Stomach (tissue), 9 donors: Measurements from ENCODE around the gene SSRP1. TPM values are rescaled to one million over a fixed set of nuclear protein-coding genes. Genes with fewer than 3 reads are reported as not detected.
"Not testable (repeated sequence)": the region's sequence is repeated elsewhere in the genome, so short reads cannot be mapped to it uniquely, and the experiment has no call there.

ENCODE experiments used
- DNase-seq, 2 donors: peaks; one replicate each; pipeline versions ENCODE4 v3.0.0 to v3.0.0-alpha.2; 2013 to 2019
- H3K27ac ChIP-seq, 5 donors: fragments of 200-600 bp in 4 of 5; sonication (generic) in 4 of 5; one replicate each; pipeline ENCODE4 v1.5.1; 2013 to 2019; ENCODE audit warnings: mild to moderate bottlenecking in 1 of 5, moderate library complexity in 1 of 5
- H3K27me3 ChIP-seq, 3 donors: fragments of 200-600 bp; sonication (generic); one replicate each; pipeline ENCODE4 v1.5.1; 2017 to 2019; ENCODE audit warnings: mixed run types in 1 of 3
- H3K36me3 ChIP-seq, 4 donors: fragments of 200-600 bp; sonication (generic); 1 replicate in 3 of 4; 2 replicates in 1 of 4; pipeline ENCODE4 v1.5.1; 2016 to 2019
- H3K4me1 ChIP-seq, 4 donors: fragments of 200-600 bp; sonication (generic); one replicate each; pipeline ENCODE4 v1.5.1; 2016 to 2019
- H3K4me3 ChIP-seq, 4 donors: fragments of 200-600 bp; sonication (generic) in 3 of 4; one replicate each; pipeline ENCODE4 v1.5.1; 2016 to 2019; ENCODE audit warnings: mild to moderate bottlenecking in 1 of 4
- H3K9me3 ChIP-seq, 4 donors: fragments of 200-600 bp; sonication (generic); one replicate each; pipeline ENCODE4 v1.5.1; 2016 to 2019
- EP300 ChIP-seq: sonication (generic); formaldehyde crosslinking; IDR thresholded peaks from one replicate; pipeline ENCODE4 v1.6.1; 2017; ENCODE audit warnings: antibody characterized with exemption
- POLR2A ChIP-seq, 4 donors: fragments of 450-650 bp; IDR thresholded peaks; one replicate each; pipeline ENCODE4 v1.6.1; 2016; ENCODE audit warnings: antibody characterized with exemption in 4 of 4, control low read depth in 2 of 4, mild to moderate bottlenecking in 1 of 4, moderate library complexity in 1 of 4
- POLR2AphosphoS5 ChIP-seq, 3 donors: sonication (generic); formaldehyde crosslinking; IDR thresholded peaks; one replicate each; pipeline ENCODE4 v1.6.1; 2016; ENCODE audit warnings: antibody characterized with exemption in 3 of 3
- WGBS, 5 donors: extraction: QIAGEN DNeasy Blood & Tissue Kit in 3 of 5; methylation state at CpG; one replicate each; pipeline versions ENCODE4 v1.1.5 to v1.1.7; 2013 to 2018; 5-methylcytosine and 5-hydroxymethylcytosine counted together
- intact Hi-C: fragments of 100-400 bp; cut with DNase I; formaldehyde crosslinking; loops from one replicate; pipeline ENCODE4 v1.15.1; 2023; ENCODE audit warnings: low total_unique reads
- polyA plus RNA-seq, 3 donors: library from polyadenylated mRNA; stranded (reverse); fragments of 200-250 nt; gene quantifications; one replicate each; pipeline ENCODE4 v1.2.3, GENCODE V29; 2013
- total RNA-seq, 5 donors: library from RNA; depleted of rRNA; stranded (reverse); fragments of >200 nt; gene quantifications; one replicate each; pipeline versions ENCODE4 v1.1.0 to v1.2.3, GENCODE V29; 2014 to 2016
- TF ChIP-seq, protein P1 (sequence below), 7 experiments: fragments of 450-650 bp in 4 of 7; fragments of 200-600 bp in 3 of 7; sonication (generic) in 3 of 7; IDR thresholded peaks; one replicate each; pipeline ENCODE4 v1.5.1; 2016 to 2019; ENCODE audit warnings: antibody characterized with exemption in 7 of 7, control low read depth in 2 of 7, mild to moderate bottlenecking in 1 of 7
- donor health status: healthy with polysubstance abuse.
- donor health status: Bipolar disorder and iron deficiency.
- donor health status: healthy.

Gene SSRP1
- total and polyA plus RNA-seq, 8 donors = 15.8 to 62.9 (median 47.1) TPM

DNA sequence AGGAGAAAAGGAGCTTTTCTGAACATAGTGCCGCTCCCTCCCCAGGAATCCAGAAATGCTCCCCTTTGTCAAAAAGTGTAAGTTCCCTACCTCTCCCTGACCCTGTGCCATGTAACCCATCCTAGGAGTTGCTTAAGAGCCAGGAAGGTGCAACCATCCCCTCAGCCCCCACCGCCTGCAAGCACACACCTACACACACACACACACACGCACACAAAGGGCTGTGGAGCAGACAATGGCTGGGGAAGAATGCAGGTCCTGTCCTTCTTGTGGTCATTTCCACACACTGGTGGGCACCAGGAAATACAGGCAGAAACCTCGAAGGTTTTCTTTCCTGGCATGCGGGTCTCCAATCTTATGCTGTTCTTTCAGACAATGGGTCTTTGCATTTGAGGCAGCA lies 3.6 kb upstream of the SSRP1 start:
- WGBS, 5 donors = 69 to 79% (median 74%) methylated on average over 5 of the region's 5 CpGs
- no peak overlapping the region for H3K4me3 ChIP-seq

DNA sequence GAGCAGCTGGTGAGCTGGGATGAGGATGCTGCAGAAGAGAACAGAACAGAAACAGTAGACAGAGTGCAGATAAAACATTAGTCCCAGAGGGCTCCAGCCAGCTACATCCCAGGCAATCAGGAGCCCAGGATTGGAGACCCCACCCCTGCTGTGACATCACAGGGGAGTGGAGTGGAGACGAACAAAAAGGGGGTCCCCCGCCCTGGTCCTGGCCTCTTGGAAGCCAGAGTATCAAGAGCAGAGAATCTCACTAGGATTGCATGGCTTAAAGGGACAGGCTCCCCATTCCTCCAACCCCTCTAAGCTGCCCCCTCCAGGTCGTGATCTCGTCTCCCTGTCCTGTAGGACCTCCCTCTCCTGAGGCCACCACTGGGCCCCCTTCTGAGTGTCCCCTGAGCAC lies 2.5 kb upstream of the SSRP1 start, which contains the start of gene P2RX3:
P2RX3 (plus strand) TSS at position 211 of the 400 bp plus-strand sequence. CDS start 199 bp downstream, outside the sequence.
- H3K36me3 ChIP-seq = peaks cover 3 to 12% (median 8%) of the 10 kb centered on the region in 4 donors
- H3K4me3 ChIP-seq = no peak within 1 kb of the TSS
- H3K27ac ChIP-seq = no peak within 1 kb of the TSS
- DNase-seq = peak in 1 of 2 donors; percentile 85
- TF ChIP-seq EP300 = no peak
- TF ChIP-seq POLR2A (IDR thresholded peaks at IDR 0.05) = no peak
- peaks cover 19 to 29% (median 24%) of the 10 kb centered on the region in 4 donors for H3K4me1 ChIP-seq
- no peaks in the 10 kb centered on the region for H3K27me3 ChIP-seq
- WGBS, 5 donors = 35 to 50% (median 42%) methylated on average over 4 of the region's 4 CpGs
- intact Hi-C loops = no loop called here
- no peaks in the 10 kb centered on the region for H3K9me3 ChIP-seq

More for the DNA sequence above, 3.6 kb upstream of the SSRP1 start:
- Histone ChIP-seq H3K27ac (no peak overlapping the region), H3K36me3 (peaks cover 0 to under 1% (median 0%) of the 10 kb centered on the region in 4 donors), H3K9me3 (no peaks in the 10 kb centered on the region), H3K27me3 (no peaks in the 10 kb centered on the region), H3K4me1 (peaks cover 15 to 17% (median 16%) of the 10 kb centered on the region in 4 donors)
- TF ChIP-seq POLR2A (IDR thresholded peaks at IDR 0.05) (no peak), EP300 (no peak), POLR2AphosphoS5 (IDR thresholded peaks at IDR 0.05) (no peak)
- TF ChIP-seq, protein P1, sequence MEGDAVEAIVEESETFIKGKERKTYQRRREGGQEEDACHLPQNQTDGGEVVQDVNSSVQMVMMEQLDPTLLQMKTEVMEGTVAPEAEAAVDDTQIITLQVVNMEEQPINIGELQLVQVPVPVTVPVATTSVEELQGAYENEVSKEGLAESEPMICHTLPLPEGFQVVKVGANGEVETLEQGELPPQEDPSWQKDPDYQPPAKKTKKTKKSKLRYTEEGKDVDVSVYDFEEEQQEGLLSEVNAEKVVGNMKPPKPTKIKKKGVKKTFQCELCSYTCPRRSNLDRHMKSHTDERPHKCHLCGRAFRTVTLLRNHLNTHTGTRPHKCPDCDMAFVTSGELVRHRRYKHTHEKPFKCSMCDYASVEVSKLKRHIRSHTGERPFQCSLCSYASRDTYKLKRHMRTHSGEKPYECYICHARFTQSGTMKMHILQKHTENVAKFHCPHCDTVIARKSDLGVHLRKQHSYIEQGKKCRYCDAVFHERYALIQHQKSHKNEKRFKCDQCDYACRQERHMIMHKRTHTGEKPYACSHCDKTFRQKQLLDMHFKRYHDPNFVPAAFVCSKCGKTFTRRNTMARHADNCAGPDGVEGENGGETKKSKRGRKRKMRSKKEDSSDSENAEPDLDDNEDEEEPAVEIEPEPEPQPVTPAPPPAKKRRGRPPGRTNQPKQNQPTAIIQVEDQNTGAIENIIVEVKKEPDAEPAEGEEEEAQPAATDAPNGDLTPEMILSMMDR (IDR thresholded peaks at IDR 0.05) = no peak
- DNase-seq = no peak
- intact Hi-C loops = no loop called here

DNA sequence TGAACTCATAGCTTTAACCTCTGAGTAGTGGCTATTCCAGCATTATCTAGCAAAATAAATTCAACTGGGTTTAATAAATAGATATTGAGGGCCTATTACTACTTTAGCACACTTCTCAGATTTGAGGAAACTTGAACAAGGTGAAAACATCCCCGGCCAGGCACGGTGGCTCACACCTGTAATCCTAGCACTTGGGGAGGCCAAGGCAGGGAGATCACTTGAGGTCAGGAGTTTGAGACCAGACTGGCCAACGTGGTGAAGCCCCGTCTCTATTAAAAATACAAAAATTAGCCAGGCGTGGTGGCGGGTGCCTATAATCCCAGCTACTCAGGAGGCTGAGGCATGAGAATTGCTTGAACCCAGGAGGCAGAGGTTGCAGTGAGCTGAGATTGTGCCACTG lies 1.2 kb upstream of the SSRP1 start:
- 92 to 95% (median 93%) methylated on average over 6 of the region's 6 CpGs for WGBS, 5 donors
- intact Hi-C loops, DNase-seq, H3K27ac ChIP-seq, H3K27me3 ChIP-seq, H3K9me3 ChIP-seq, H3K4me3 ChIP-seq: not testable (repeated sequence)
- Histone ChIP-seq H3K36me3 (peaks cover 15 to 25% (median 21%) of the 10 kb centered on the region in 4 donors), H3K4me1 (peaks cover 19 to 30% (median 24%) of the 10 kb centered on the region in 4 donors)

DNA sequence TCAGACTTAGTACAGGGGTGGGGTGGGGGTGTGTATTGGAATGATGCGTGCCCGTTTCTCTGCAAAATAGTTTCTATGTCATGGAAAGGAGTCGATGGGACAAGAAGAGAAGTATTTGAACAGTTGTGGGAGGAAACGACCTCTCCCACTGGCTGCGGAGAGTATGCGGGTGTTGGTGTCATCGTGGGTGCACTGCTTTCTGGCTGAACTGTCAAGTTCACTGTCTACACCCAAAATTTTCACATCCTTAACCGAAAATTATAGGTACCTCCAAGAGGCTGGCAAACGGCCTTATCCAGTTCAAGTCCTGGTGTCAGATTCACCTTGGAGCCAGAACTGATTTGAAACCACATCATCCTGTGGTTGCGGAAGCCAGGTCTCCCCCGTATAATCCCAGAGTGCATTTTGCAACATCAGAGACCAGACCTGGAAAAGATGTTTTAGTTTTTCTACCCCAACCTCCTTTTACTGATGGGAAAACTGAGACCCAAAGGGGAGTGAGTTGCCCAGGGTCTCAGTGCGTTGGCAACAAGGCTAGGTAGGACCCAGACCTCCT lies 497 bp upstream of the SSRP1 start:
- 27 to 33% (median 29%) methylated on average over 12 of the region's 12 CpGs for WGBS, 5 donors
- no peak for DNase-seq

DNA sequence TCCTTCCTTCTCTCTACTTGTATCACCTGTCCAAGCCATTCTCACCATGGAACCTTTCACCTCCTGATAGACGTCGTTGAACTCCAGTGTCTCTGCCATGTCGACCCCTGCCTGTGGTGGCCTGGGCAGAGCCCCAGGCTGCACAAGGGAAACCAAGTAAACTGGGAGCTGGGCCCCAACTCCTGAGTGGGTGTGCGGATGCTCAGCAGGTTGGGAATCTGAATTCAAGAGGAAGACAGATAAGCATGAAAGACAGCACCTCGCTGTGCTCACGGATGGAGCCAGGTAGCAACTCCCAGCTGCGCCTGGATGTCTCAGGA lies 709 bp downstream of the SSRP1 start:
- TF ChIP-seq POLR2A (IDR thresholded peaks at IDR 0.05) (no peak), POLR2AphosphoS5 (IDR thresholded peaks at IDR 0.05) (no peak), EP300 (no peak)
- TF ChIP-seq, protein P1 (IDR thresholded peaks at IDR 0.05) = no peak
- Histone ChIP-seq H3K9me3 (no peaks in the 10 kb centered on the region), H3K27me3 (no peaks in the 10 kb centered on the region), H3K4me1 (peaks cover 19 to 30% (median 24%) of the 10 kb centered on the region in 4 donors), H3K36me3 (peaks cover 34 to 44% (median 40%) of the 10 kb centered on the region in 4 donors), H3K27ac (peak overlapping the region; percentile 82 to 96 (median 91)), H3K4me3 (peak overlapping the region; percentile 79 to 93 (median 82))
- intact Hi-C loops = no loop called here
- WGBS, 5 donors = 2 to 5% (median 3%) methylated on average over 7 of the region's 7 CpGs
- no peak for DNase-seq

More for the DNA sequence above, 497 bp upstream of the SSRP1 start:
- Histone ChIP-seq H3K27ac (peak overlapping the region; percentile 64 to 96 (median 91)), H3K9me3 (no peaks in the 10 kb centered on the region), H3K4me1 (peaks cover 19 to 30% (median 24%) of the 10 kb centered on the region in 4 donors), H3K27me3 (no peaks in the 10 kb centered on the region), H3K36me3 (peaks cover 22 to 32% (median 27%) of the 10 kb centered on the region in 4 donors), H3K4me3 (peak overlapping the region; percentile 79 to 93 (median 82))
- intact Hi-C loops = no loop called here
- TF ChIP-seq POLR2A (IDR thresholded peaks at IDR 0.05) = no peak
- no peak for TF ChIP-seq POLR2AphosphoS5 (IDR thresholded peaks at IDR 0.05)
- TF ChIP-seq, protein P1 (IDR thresholded peaks at IDR 0.05) = no peak
- TF ChIP-seq EP300 = no peak
